Ramos (cell line): Measurements from ENCODE around the gene ADAT3.

Experiments
- in situ Hi-C: fragments of 300-500 bp; cut with MboI; formaldehyde crosslinking; loops from one replicate; pipeline ENCODE4 v1.14.3; 2022; ENCODE audit warnings: low sequenced_read_pairs; ENCODE audit not compliant: unreplicated experiment

Gene ADAT3

DNA sequence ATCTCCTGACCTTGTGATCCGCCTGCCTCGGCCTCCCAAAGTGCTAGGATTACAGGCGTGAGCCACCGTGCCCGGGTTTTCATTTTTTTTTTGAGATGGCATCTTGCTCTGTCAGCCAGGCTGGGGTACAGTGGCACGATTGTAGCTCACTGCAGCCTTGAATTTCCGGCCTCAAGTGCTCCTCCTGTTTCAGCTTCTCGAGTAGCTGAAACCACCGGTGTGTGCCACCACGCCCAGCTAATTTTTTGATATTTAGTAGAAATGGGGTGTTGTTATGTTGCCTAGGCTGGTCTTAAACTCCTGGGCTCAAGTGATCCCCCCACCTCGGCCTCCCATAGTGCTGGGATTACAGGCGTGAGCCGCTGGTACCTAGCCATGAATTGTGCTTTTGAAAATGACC is 5.9 kb downstream of the ADAT3 start:
- in situ Hi-C loops: no loop called here

DNA sequence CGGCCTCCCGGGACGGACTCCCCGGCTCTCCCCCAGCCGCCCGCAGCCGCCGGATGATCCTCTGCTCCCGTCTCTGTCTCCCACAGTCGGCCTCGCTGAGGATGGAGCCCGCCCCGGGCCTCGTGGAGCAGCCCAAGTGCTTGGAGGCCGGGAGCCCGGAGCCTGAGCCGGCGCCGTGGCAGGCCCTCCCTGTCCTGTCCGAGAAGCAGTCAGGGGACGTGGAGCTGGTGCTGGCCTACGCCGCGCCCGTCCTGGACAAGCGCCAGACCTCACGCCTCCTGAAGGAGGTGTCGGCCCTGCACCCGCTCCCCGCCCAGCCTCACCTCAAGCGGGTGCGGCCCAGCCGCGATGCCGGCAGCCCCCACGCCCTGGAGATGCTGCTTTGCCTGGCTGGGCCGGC is 6.8 kb downstream of the ADAT3 start:
- in situ Hi-C loops: no loop called here

DNA sequence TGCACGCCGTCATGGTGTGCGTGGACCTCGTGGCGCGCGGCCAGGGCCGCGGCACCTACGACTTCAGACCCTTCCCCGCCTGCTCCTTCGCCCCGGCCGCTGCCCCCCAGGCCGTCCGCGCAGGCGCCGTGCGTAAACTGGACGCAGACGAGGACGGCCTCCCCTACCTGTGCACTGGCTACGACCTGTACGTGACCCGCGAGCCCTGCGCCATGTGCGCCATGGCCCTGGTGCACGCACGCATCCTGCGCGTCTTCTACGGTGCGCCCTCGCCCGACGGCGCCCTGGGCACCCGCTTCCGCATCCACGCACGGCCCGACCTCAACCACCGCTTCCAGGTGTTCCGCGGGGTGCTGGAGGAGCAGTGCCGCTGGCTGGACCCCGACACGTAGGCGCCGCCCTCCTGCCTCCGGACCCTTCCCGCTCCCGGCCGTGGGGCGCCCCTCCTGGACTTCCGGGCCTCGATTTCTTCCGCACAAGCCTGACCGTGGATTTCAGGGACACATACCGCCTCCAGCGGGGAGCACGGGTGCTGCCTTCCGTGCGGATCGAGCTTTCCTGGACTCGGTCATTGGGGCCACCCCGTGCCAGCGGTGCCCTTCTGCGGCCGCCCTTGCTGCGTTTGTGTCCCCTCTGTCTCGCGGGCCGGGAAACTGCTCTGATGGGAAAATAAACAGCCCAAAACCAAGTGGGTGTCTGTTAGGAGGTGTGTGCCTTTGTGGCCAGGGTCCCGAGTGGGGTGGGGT is 7.7 kb downstream of the ADAT3 start:
- in situ Hi-C loops: no loop called here

DNA sequence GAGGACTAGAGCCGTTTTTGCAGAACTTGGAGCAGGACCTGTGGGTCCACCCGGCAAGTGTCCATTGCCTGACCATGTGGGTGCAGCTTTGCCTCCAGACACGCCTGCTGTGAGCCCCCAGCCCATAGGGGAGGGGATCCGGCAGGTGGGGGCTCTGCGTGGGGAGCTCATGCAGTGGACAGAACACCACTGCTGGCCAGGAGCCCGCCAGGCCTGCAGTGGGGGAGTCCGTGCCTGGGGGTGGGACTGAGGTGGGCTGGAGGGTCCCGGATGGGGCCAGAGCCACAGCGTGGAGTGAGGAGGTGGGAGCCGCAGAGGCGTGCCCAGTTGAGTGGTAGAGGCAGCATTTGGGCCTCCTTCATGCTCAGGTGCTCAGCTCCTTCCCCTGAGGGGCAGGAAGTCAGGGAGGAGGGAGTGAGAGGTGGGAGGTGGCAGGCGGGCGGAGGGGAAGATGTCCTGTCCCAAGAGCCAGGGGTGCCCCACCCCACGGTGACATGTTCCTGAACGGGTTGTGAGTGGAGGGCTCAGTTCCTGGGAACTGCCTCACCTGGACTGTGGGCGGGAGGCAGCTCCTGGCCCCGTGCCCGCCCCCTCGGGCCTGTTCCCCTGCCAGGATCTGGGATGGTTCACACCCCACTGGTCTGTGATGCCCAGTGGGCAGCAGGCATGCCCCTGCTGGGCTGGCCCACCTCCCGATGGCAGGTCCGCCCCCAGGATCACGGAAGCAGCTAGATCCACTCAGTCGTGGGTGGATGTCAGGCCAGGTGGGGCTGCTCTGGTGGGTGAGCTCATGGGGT is 8.8 kb downstream of the ADAT3 start:
- in situ Hi-C loops: no loop called here

DNA sequence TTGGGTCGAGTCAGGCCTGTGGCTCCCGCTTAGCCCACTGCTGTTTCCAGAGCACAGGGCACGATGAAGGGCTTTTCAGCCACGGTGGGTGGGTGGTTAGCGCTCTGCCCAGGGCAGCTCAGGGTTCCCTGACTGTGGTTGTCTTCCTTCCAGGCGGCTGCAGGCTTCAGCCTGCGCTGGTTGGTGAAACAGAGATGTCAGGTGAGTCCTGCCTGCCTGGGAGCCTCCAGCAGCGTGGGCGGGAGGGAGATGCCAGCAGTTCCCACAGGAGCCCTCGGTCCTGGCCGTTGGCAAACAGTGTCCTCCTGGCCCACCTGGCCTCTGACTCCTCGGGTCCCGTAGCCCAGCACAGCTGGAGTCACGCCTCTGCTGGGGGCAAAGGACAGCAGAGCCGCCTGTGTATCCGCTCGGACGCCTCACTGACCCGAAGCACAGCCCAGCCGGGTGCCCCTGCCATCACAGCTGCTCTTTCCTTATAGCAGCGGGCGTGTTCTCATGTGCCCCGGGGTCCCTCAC is 9.7 kb downstream of the ADAT3 start:
- in situ Hi-C loops: no loop called here

DNA sequence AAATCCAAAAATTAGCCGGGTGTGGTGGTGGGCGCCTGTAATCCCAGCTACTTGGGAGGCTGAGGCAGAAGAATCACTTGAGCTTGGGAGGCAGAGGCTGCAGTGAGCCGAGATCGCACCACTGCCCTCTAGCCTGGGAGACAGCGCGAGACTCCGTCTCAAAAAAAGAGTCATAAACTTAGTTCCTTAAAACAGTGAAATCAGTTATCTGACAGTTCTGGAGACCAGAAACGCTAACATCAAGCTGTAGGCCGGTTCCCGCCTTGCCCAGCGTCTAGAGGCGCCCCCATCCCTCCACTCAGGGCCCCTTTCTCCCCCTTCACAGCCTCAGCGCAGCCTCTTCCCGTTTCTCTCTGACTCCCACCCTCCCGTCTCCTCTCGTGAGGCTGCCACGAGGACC is 11.9 kb downstream of the ADAT3 start:
- in situ Hi-C loops: no loop called here

DNA sequence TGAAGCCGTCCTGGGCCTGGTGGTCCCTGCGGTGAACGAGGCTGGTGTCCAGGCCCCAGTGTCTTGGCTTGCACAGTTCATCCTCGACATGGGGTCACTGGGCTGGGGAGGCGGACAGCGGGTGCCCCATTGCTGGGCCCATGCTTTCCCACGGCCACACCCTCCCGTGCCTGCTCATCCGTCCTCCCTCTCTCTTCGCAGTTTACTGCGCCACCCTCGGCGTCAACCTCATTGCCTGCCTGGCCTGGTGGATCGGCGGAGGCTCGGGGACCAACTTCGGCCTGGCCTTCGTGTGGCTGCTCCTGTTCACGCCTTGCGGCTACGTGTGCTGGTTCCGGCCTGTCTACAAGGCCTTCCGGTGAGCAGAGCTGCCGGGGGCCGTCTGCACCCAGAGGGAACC is 12.7 kb downstream of the ADAT3 start:
- in situ Hi-C loops: no loop called here

DNA sequence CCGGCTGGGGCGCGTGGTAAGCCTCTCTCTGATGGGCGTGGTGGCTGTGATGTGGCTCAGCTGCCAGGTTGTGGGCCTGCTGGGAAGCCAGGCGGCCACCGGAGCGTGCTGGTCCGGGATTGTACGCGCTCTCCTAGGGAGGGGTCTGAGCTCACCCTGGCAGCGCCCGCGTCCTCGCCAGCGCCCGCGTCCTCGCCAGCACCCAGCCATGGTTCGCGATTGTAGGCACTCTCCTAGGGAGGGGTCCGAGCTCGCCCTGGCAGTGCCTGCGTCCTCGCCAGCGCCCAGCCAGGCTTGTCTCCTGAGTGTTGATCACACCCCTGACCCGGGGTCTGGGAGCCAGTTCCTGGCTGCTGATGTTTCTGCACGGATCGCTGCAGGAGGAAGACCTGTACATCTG is 13.8 kb downstream of the ADAT3 start:
- in situ Hi-C loops: no loop called here

DNA sequence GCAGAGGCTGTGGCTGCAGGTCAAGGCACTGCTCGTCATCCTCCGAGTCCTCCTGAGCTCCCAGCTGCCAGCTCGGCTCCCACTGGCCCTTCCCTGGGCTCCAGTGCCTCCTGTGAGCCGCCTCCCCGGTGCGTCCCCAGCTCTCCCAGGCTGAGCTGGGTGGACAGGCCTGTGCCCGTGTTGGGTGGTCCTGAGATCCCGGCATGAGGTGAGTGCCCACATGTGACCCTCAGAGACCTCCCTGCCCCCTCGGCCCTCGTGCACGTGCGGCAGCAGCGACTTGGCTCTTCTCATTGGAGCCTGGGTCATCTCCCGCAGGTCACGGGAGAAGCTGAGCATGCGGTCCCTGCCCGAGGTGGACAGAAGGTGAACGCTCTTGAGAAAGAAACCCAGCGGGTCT is 15.4 kb downstream of the ADAT3 start:
- in situ Hi-C loops: no loop called here

DNA sequence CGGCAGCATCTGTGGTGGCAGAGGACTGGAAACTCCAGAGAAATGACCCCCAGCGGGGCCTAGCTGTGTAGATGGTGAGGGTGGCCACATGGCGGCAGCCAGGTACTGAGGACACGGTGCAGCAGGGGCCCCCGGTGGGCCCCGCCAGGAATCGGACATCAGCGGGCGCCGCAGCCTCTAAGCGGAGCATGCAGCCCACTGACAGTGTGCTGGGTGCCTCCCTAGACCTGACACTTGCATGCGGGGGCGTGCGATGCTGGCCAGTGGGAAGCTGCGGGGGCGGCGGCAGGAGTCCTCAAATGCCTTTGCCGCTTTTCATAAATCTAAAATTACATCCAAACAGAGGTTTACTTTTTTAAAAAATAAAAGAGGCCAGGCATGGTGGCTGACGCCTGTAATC is 16.1 kb downstream of the ADAT3 start:
- in situ Hi-C loops: no loop called here

DNA sequence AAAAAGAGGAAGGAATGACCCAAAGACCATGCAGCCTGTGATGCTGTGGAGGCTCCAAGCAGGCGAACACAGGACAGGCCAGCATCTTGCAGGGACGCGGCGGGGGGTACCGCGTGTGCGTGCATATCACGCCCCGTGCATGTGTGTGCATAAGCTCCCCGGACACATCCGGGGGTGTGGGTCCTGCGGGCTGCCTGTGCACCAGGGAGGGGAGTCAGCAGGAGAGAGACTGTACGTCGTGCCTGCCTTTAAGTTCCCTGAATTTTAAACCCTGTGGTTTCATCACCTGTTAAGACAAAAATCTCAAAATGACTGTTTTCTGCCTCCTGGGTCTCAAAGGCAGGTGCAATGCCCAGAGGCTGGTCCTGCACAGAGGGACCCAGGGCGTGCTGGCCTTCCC is 16.6 kb downstream of the ADAT3 start:
- in situ Hi-C loops: no loop called here

DNA sequence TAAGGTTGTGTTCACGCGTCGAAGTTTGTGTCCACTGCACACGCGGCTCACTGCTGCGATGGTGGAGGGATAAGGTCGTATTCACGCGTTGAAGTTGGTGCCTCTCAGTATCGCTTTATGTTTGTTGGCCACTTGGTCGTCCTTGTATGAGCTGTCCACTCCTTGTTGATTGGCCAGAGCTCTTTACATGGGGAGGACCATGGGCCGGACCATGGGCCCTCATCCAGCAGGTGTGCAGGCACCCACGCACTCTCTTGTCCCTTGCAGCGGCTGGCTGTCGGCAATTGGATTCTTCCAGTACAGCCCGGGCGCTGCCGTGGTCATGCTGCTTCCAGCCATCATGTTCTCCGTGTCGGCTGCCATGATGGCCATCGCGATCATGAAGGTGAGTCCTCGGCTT is 17.6 kb downstream of the ADAT3 start:
- in situ Hi-C loops: no loop called here

DNA sequence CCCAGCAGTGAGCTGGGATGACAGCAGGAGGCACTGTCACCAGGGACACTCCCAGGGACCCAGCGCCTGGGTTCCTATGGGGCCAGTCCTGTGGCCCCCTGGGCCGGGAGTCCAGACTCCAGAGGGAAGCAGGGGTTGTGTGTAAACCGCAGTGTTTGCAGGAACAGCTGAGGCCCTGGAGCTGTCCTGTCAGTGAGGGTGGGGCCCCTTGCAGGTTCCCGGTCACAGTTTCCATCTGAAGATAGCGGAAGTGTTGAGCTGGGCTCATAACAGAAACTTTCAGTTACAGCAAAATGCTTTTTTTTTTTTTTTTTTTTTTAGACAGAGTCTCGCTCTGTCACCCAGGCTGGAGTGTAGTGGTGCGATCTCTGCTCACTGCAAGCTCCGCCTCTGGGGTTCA is 18.1 kb downstream of the ADAT3 start:
- in situ Hi-C loops: no loop called here

DNA sequence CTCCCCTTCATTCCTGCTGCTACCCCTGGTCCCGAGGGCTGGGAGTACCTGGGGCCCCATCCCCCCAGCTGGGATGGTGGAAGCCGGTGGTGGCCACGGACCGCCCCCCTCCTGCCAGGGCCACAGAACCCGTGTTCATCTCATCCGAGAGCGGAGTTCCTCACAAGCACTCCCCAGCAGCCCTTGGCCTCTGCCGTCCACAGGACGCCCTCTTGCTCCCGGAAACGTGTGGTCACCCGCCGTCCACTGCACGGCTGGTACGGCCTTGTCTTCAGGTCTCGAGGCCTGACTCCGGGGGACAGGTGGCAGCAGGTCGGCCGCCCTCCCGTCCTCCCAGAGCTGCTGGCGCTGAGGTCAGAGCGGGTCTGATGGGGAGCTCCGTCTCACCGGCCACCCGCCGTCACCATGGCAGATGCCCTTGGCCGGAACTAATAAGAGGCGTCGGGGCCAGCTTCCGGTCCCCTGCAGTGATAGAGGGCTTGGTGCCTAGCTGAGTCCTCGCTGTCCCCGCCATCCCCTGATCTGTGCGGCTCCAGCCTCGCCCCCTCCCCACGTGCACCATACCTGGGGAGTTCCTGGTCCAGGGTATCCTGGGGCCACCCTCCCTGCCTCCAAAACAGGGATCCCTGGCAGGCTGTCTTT is 19.2 kb downstream of the ADAT3 start:
- in situ Hi-C loops: no loop called here

DNA sequence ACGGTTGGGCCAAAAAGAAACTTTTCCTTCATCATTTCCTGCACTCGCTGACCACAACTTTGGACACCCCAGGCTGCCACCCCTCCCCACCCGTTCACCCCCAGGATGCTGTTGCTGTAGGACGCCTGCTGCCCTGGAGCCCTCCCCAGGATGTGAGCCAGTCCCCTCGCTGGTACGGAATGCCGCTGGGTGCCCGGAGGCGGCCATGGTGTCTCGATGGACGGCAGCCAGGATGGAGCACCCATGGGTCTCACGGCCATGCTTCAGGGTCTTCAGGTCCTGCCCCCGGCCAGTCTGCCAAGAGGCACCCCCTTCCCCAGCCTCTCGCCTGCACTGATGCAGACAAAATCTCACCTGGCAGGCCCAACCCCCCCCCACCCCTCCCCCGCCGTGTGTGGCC is 20.3 kb downstream of the ADAT3 start:
- in situ Hi-C loops: no loop called here

DNA sequence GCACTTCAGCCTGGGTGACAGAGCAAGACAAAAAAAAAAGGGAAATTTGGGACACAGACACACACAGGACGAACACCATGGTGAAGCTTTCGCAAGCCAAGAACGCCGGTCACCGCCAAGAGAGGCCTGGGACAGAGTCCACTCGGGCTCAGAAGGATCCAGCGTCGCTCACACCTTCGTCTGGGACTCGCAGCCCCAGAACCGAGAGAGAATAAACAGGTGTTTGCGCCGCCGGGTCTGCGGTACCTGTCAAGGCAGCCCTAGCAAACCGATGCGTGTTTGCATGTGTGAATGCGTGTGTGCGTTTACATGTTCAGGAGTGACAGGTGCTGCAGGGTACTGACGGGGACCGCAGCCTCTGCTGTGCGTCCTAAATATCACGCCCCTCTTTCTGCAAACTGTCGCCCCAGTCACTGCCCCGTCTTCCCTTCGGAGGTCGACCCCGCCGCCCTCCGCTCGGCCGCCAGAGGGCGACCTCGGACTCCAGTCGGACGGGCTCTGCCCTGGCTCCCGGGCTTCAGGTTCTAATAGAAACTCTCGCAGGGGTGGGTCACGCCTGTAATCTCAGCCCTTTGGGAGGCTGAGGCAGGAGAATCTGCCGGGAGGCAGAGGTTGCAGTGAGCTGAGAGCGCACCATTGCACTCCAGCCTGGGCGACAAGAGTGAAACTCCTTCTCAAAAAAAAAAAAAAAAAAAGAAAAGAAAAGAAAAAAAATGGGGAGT is 24.0 kb downstream of the ADAT3 start:
- in situ Hi-C loops: no loop called here

DNA sequence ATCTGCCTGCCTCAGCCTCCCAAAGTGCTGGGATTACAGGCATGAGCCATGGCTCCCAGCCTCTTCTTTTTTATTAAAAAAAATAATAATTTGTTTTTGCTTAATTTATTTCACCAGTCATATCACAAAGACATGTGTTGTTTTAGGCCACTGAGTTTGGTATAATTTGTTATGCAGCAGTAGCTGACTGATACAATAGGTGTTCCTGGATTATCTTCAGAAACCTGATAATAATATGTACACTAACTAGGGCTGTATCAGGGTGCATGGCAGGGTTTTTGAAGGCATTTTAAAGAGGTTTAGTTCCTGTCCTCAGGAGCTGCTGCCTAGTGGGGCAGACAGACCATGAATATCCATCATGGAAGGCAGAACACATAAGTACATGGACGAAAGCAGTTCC is 26.2 kb downstream of the ADAT3 start:
- in situ Hi-C loops: no loop called here

DNA sequence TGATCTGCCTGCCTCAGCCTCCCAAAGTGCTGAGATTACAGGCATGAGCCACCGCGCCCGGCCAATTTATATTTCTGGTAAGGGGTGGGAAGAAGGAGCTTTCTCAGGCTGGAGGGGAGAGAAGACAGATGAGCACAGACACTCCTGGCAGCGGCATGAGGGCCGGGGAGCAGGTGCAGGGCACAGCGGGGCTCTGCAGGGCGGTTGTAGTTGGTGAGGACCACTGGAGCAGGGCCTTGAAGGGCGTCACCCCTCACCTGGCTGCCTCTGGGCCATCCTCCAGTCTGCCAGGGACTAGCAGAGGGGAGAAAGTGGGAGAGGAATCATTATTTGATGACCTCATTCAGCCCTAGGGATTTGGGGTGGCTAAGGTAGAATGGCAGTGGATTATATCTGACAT is 27.2 kb downstream of the ADAT3 start:
- in situ Hi-C loops: no loop called here

DNA sequence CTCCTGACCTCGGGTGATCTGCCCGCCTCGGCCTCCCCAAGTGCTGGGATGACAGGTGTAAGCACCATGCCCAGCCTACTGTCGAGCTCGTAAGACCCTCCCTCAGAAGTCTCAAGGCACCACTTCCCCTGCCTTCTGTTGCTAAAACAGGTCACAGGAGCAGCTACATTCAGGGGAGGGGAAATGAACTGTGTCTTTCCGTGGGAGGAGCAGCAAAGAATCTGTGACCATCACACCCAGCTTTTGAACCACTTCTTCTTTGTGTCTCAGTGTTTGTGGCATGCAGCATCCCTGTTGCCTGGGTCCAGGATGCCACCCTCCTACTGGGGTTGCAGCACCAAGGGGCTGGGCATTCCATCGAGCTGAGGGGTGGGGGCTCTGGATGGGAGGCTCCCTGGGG is 28.0 kb downstream of the ADAT3 start:
- in situ Hi-C loops: no loop called here

DNA sequence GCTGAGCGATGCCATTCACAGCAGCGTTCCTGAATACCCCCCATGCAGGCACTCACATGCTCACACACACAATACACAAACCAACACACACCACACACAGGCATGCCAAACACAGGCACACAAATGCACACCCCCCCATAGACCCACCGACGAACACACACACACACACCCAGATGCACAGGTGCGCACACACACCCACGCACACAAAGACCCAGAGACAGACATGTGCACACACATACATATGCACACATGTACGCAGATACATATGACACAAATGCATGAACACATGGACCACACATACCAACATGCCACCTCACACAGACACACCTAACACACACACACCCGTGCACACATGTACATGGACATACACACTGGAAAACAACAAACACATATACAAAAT is 28.7 kb downstream of the ADAT3 start:
- in situ Hi-C loops: no loop called here
